ENCODE results near the gene MRPS18B.
"Not testable (repeated sequence)": the region's sequence is repeated elsewhere in the genome, so short reads cannot be mapped to it uniquely, and the experiment has no call there.

The MRPS18B gene

DNA sequence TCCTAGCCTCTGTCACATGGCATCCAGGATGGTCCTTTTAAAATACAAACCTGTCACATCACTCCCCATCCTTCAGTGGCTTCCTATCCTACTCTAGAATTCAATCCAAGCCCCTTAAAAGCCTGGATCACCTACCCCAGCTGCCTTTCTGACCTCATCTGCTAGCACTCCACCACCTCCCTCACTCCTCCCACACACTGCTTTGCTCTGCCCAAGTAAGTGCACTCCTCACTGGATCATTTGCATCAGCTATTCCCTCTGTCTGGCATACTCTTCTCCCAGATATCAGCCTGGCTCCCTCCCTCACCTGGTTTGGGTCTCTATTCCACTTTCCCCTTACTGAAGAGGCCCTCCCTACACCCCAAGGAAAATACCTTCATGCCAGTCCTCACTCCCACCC, 39.8 kb downstream of the MRPS18B start:
- DNase-seq (ENCODE audit: low spot score): no peak
- in situ Hi-C loops (cut with MboI; ENCODE audit: low pct_unique_long_range_greater_than_20kb, low sequenced_read_pairs, unreplicated experiment): no loop called here
- TF ChIP-seq, protein P1, sequence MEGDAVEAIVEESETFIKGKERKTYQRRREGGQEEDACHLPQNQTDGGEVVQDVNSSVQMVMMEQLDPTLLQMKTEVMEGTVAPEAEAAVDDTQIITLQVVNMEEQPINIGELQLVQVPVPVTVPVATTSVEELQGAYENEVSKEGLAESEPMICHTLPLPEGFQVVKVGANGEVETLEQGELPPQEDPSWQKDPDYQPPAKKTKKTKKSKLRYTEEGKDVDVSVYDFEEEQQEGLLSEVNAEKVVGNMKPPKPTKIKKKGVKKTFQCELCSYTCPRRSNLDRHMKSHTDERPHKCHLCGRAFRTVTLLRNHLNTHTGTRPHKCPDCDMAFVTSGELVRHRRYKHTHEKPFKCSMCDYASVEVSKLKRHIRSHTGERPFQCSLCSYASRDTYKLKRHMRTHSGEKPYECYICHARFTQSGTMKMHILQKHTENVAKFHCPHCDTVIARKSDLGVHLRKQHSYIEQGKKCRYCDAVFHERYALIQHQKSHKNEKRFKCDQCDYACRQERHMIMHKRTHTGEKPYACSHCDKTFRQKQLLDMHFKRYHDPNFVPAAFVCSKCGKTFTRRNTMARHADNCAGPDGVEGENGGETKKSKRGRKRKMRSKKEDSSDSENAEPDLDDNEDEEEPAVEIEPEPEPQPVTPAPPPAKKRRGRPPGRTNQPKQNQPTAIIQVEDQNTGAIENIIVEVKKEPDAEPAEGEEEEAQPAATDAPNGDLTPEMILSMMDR (IDR thresholded peaks at IDR 0.05; ENCODE audit: extremely low read depth, insufficient read depth, missing control alignments): no peak

- DNase-seq (ENCODE audit: low spot score); in situ Hi-C loops (cut with MboI; ENCODE audit: low pct_unique_long_range_greater_than_20kb, low sequenced_read_pairs, unreplicated experiment): not testable (repeated sequence)
Measured at GRCh38 chr6:30657922-30658321, 40.3 kb downstream of the MRPS18B start.

DNA sequence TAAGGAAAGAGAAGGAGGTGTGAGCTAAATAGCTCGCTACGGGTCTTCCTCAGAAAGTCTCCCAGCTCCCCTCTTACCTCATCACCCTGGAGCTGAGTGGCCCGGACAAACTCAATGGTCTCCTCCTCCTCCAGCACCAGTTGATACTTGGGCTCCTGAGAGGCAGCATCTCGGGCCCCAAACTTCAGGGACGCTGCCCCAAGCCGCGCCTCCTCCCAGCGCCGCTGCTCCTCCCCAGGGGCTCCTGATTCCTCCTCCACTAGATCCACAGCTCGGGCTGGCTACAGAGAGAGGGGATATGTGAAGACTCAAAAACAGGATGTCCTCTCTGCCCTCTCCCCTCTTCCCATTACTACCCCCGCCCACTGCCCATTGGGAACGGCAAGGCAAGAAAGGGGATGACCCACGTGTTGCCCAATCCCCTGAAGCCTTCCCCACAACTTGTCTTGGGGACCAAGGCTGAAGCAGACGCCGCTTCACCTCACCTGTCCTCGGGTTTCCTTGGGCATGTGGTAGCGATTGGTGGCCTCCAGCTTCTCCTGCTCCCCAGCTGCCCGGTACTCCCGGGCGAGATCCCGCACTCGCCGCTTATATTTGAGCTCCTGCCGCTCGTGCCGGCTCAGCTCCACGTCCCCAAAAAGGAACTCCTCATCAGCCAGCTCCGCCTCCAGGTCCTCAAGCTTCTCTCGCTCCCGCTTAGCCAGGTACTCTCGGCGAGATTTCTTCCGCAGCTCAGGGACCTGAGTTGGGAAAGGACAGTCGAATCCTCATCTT, 47.5 kb downstream of the MRPS18B start:
- in situ Hi-C loops (cut with MboI; ENCODE audit: low pct_unique_long_range_greater_than_20kb, low sequenced_read_pairs, unreplicated experiment): no loop called here
- DNase-seq (ENCODE audit: low spot score): no peak
- TF ChIP-seq, protein P1 (IDR thresholded peaks at IDR 0.05; ENCODE audit: extremely low read depth, insufficient read depth, missing control alignments): no peak

DNA sequence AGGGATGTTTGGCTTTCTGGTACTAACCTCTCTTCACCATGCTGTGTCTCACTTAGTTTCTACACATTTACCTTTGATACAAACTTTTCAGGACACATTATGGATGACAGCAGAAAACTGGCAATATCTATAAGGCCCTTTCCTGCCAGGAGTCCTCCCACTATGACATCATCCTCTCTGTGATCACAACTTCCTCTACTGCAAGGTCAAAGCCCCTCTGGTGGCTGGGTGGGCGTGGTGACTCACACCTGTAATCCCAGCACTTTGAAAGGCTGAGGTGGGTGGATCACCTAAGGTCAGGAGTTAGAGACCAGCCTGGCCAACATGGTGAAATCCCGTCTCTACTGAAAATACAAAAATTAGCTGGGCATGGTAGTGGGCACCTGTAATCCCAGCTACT, 48.7 kb downstream of the MRPS18B start:
- in situ Hi-C loops (cut with MboI; ENCODE audit: low pct_unique_long_range_greater_than_20kb, low sequenced_read_pairs, unreplicated experiment); DNase-seq (ENCODE audit: low spot score): not testable (repeated sequence)

DNA sequence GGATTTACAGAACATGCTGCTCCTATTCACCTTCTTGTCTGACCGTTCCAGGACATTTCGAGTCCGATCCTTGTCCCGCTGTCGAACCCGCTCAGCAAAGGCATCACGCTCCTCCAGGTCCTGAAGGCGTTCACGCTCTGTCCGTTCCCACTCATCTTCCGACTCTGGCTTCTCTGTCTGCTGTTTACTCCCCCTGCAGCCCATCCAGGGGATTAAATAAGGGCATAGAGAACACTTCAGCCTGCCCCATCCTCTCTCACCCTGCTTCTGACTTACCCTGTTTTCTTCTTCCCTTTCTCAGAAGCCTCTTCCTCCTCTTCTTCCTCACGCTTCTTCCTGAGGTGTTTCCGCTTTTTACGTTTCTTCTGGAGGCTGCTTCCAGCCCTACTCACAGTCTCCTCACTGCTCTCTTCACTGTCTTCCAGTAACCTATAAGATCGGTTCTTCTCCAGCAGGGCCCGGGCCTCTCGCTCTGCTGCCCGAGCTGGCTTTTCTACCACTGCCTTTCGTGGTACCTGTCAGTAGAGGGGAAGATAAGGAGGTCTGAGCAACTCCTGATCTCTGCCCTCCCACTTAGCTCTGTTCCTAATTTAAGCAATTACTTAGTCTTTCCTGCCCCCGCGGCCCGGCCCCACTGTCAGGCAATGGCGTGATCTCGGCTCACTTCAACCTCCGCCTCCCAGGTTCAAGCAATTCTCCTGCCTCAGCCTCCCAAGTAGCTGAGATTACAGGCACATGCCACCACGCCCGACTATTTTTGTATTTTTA, 53.3 kb downstream of the MRPS18B start:
- in situ Hi-C loops (cut with MboI; ENCODE audit: low pct_unique_long_range_greater_than_20kb, low sequenced_read_pairs, unreplicated experiment): no loop called here
- DNase-seq (ENCODE audit: low spot score): no peak
- TF ChIP-seq, protein P1 (IDR thresholded peaks at IDR 0.05; ENCODE audit: extremely low read depth, insufficient read depth, missing control alignments): no peak

DNA sequence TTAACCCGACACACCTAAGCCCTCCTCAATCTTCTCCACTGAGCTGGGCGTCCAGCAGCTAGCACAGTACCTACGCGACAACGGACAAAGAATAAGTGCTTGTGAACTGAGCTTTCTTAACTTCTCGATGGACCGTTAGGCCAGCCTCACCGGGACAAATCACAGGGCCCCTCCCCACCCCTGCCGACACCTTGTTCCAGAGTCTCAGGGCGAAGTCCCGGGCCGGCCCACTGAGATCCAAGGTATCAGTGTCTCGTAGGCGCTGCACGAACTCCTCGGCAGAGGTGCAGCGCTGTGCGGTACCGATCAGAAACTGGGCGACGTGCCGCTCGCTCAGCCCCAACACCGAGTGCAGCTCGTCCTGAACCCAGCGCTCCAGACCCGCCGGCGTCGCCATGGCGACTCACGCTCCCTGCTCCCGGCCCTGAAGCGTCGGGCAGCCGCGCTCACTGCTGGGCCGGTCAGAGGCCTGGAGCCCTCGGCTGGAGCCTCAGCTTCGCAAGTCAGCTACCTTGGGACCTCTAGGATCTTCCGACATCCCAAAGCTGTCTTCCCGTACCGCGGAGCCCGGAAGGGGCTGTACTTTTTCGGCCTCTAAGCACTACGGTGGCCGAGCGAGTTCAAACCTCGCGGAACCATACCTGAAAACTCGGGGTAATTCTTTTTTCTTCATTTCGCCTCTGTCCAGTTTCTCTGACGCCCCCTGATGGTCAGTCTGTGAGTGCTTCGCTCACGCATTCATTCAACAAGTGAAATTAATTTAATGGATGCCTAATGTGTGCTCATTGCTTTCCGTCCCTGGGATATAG, 55.0 kb downstream of the MRPS18B start, which contains the start of gene DHX16:
DHX16 (minus strand) TSS at position 562 of the 809 bp plus-strand sequence; CDS start at position 397, 165 bp downstream.
- in situ Hi-C loops (cut with MboI; ENCODE audit: low pct_unique_long_range_greater_than_20kb, low sequenced_read_pairs, unreplicated experiment): no loop called here
- TF ChIP-seq, protein P1 (IDR thresholded peaks at IDR 0.05; ENCODE audit: extremely low read depth, insufficient read depth, missing control alignments): peak; percentile 83
- peak; percentile 95 for DNase-seq (ENCODE audit: low spot score)
